Ishikawa (cell line): Measurements from ENCODE around the gene MBD3.

Experiments used
- TEAD4 ChIP-seq: IDR thresholded peaks from 2 replicates; pipeline ENCODE4 v1.6.1; 2012
- USF1 ChIP-seq: IDR thresholded peaks from 2 replicates; pipeline ENCODE4 v1.6.1; 2012

GRCh38 chr19:1567848-1568227 lies 24.8 kb downstream of the MBD3 start:
- TF ChIP-seq TEAD4, result no peak
- no peak for TF ChIP-seq USF1
